NCI-H1417 treated with DMSO at 0.1 percent for 48 hours (cell line): ENCODE measurements around the gene CWH43.
"Not testable (repeated sequence)": the region's sequence is repeated elsewhere in the genome, so short reads cannot be mapped to it uniquely, and the experiment has no call there.

Source experiments
- DNase-seq: peaks from one replicate; lab custom pipeline; 2025; lab: John Stamatoyannopoulos, UW

Gene CWH43

GRCh38 chr4:48976041-48976440 is 10.0 kb upstream of the CWH43 start:
- DNase-seq, result no peak

DNA sequence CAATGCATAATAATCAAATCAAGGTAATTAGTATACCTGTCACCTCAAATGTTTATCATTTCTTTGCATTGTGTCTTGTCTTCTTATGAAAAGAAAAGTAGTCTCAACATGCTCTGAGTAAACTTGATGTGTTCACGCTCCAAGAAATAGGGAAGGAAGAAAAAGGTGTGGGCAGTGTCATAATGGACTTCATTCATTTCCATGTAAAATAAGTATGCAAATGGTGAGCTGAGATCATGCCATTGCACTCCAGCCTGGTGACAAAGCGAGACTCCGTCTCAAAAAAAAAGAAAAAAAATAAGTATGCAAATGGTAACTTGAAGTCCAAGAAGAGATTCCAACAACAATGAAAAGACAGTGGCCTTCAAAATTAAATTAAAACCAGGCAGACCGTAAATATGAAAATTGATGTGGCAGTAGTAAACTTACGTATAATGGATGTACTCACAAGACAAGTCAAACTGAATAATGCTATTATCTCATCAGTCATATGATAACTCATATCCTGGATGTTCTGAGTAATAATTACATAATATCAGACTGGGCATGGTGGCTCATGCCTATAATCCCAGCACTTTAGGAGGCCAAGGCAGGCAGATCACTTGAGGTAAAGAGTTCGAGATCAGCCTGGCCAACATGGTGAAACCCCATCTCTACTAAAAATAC is 6.0 kb upstream of the CWH43 start:
- no peak for DNase-seq

DNA sequence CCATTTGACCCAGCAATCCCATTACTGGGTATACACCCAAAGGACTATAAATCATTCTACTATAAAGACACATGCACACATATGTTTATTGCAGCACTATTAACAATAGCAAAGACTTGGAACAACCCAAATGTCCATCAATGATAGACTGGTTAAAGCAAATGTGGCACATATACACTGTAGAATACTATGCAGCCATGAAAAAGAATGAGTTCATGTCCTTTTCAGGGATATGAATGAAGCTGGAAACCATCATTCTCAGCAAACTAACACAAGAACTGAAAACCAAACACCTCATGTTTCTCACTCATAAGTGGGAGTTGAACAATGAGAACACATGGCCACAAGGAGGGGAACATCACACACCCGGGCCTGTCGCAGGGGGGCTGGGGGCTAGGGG is 2.1 kb upstream of the CWH43 start:
- DNase-seq, result not testable (repeated sequence)

GRCh38 chr4:48985602-48985975 is 486 bp upstream of the CWH43 start:
- DNase-seq, result no peak

- DNase-seq, result no peak
These were observed 634 bp downstream of the CWH43 start for GRCh38 chr4:48986654-48987164.

DNA sequence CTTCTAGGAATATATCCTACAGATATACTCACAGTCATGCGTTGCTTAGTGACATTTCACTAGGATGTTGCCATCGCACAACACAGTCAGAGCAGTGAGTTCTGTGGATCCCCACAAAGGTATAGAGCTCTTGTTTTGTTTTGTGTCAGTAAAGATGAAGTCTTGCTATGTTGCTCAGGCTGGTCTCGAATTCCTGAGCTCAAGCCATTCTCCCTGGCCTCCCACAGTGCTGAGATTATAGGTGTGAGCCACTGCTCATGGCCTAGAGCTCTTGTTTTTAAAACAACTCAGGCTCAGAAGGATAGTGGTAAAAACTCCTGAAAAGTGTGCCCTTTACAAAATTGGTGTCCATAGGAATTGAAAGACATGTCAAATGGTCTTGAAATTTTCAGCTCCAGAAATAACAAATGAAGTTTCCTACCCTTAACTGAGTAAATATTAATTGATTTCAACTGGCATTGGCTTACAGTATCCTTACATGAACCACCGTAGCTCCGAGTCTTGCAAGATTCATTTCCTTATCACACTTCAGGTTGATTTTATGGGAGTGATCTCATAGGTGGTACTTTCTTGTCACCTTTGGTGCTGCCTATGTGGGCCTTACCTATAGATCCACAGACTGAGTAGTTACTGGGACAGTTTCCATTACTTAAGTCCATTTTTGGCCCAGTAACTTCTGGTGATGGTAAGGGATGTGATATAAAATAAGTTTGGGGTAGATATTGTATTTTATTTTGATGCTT is 3.6 kb downstream of the CWH43 start:
- no peak for DNase-seq

GRCh38 chr4:48991357-48991756 is 5.3 kb downstream of the CWH43 start:
- no peak for DNase-seq

DNA sequence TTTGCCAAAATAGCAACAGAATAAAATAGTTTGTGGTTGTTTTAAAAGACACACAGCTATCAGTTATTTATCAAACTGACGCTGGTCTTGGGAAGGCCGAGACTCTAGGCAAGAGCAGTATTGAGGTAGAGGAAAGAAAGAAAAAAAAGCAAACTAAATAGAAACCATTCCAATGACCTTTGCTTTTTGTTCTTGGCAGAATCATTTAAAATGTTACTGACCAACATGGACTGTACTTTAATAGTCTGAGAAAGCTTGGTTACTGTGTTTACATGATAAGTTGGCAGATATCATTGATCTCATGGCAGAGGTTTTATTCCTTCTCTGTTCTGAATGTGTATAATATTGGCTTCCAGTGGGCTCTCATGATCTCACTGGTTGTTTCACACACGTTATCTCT is 11.9 kb downstream of the CWH43 start:
- no peak for DNase-seq

DNA sequence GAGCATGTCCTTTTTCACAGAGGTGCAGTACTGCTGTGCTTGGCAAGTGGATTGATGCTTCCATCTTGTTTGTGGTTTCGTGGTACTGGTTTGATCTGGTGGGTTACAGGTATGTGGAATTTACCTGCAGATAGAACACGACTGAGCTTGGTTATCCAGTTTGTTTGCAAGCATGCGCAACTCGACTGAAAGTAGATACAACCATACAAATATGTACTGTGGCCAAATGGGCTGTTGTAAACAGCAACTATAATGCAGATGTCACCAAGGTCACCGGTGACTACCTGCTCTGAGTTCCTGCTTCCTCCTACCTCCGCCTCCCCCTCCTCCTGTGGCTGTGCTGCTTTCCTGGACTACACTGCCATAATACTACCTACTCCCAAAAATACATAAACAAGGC is 12.4 kb downstream of the CWH43 start:
- no peak for DNase-seq

DNA sequence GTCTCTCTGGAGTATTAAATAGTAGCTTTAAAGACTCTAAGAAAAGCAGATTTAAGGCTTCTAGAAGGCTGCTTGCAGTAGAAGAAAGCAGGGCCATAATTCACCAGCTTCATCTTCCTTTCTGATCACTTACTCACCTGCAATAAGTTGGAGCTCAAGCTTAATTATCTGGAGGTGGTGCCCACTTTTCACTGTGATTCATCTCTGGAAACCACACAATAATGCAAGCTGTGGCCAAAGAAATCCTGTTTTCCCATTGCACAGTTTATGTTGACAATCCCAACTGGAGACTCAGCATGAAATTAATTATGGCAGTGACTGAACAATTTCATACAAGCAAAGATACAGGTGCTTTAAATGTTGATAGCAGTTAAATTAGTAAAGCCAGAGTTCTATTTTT is 14.7 kb downstream of the CWH43 start:
- no peak for DNase-seq

- DNase-seq, result no peak
These were observed 16.9 kb downstream of the CWH43 start for GRCh38 chr4:49002931-49003330.

DNA sequence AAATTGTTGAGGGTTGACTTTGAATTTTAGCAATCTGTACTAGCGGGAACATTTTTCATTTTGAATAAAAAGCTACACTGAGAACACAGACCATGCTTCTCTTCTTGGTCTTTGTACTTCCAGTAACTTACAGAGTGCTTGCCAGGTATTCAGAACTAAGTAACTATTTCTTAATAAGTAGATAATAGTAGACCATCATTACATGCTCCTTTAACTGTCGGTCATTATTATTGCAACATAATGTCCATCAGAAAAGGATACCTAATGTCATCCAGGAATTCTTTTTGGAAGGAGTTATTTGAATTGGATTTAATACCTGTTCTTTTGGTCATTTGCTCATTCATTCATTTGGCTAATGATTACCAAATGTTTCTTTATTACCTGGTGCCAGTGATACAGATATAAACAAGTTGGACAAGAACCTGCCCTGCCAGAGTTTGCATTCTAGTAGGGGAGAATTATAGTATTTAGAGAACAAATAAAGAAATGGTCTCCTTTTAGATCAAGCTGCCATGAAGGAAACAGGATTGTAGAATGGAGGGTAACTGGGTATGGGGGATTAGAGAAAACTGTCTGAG is 32.7 kb downstream of the CWH43 start:
- DNase-seq, result no peak

GRCh38 chr4:49032440-49033161 is 46.5 kb downstream of the CWH43 start:
- no peak for DNase-seq

- no peak for DNase-seq
These were observed 50.5 kb downstream of the CWH43 start for GRCh38 chr4:49036528-49036927.

- no peak for DNase-seq
These were observed 58.2 kb downstream of the CWH43 start for GRCh38 chr4:49044270-49044669.

GRCh38 chr4:49058306-49058705 is 72.2 kb downstream of the CWH43 start:
- no peak for DNase-seq

DNA sequence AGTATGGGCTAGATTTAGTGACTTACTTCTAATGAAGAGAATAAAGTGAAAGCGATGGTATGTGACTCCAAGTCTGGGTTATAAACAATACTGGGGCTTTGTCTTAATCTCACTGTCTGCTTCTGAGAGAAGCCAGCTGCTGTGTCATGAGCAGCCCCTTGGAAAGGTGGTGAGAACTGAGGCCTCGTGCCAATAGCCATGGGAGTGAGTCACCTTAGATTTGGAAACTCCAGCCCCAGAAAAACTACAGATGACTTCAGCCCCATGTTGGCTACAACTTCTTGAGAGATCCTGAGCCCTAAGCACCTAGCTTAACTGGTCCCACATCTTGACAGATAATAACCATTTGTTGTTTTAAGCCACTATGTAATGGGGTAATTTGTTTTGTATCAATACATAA is 77.6 kb downstream of the CWH43 start:
- no peak for DNase-seq

- not testable (repeated sequence) for DNase-seq
These were observed 86.1 kb downstream of the CWH43 start for GRCh38 chr4:49072196-49072595.

DNA sequence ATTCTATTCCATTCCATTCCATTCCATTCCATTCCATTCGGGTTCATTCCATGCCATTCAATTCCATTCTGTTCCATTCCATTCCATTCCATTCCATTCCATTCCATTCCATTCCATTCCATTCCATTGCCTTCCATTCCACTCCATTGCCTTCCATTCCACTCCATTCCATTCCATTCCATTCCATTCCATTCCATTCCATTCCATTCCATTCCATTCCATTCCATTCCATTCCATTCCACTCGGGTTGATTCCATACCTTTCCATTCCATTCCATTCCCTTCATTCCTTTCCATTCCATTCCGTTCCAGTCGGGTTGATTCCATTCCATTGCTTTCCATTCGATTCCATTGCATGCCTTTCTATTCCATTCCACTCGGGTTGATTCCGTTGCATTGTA is 105.8 kb downstream of the CWH43 start:
- DNase-seq, result not testable (repeated sequence)

- DNase-seq, result not testable (repeated sequence)
These were observed 106.6 kb downstream of the CWH43 start for GRCh38 chr4:49092608-49093135.

GRCh38 chr4:49096215-49096614 is 110.1 kb downstream of the CWH43 start:
- not testable (repeated sequence) for DNase-seq

GRCh38 chr4:49096627-49097026 is 110.6 kb downstream of the CWH43 start:
- DNase-seq, result not testable (repeated sequence)
